ENCODE results near the gene KPNA6.

KPNA6 gene

GRCh38 chr1:32194984-32195383 lies 87.1 kb downstream of the KPNA6 start:
- no peak for DNase-seq

GRCh38 chr1:32195531-32195930 lies 87.7 kb downstream of the KPNA6 start:
- no peak for DNase-seq

- no peak for DNase-seq
These were observed 88.3 kb downstream of the KPNA6 start for GRCh38 chr1:32195972-32196823.

DNA sequence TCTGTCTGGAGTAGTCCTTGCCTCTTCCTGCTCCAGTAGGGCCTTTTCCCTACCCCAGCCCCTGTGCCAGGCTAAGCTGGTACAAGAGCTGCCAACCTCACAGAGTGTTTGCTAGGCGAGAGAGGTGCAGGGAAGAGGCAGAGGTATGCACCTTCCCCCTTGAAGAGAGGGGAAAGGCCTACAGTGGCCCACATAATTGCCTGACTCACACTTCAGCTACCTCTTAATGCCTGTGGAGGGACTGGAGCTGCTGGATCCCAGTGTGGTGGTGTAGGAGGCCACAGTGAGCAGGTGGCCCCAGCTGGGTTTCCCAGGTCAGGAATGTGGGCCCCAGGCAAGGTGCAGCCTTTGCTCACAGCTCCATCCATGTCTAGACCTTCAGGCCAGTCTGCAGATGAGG lies 89.2 kb downstream of the KPNA6 start:
- no peak for DNase-seq

DNA sequence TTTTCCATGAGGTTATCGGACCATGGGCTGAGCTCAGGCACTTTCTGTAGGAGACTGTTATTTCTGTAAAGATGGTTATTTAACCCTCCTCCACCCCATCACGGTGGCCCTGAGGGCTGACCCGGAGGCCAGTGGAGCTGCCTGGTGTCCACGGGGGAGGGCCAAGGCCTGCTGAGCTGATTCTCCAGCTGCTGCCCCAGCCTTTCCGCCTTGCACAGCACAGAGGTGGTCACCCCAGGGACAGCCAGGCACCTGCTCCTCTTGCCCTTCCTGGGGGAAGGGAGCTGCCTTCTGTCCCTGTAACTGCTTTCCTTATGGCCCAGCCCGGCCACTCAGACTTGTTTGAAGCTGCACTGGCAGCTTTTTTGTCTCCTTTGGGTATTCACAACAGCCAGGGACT lies 90.0 kb downstream of the KPNA6 start:
- no peak for DNase-seq

DNA sequence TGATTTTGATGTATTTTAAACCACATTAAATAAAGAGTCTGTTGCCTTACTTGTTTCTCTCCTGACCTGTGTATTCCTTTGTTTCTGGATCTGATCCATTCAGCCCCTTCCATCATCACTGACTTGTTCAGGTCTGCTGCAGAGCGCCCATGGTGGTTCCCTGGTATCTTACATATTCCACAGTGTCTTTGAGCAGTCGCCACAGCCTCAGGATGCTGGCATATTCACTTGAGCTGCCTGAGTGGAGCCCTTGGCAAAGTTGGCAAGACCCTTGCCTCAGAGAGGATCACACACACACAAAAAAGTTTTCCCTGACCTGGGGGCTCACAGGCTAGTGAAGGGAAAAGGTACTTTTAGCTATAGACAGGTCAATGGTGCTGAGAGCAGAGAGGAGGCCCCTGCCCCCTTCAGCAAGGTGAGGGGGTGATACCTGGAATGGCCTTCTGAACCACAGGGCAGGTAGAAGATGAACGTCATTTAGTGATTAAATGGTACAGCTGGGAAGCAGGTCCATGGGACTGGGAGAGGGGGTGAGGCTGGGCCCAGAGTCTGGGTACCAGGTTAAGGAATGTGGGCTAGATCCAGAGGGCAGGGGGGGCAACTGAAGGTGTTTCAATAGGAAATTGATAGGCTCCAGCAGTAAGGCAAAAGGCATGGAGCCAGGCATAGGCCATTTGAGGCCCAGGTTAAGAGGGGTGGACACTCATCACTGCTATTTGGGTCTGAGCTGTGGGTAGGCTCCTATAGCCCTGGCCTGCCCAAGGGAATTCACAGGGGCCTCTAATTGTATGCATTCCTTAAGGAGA lies 90.6 kb downstream of the KPNA6 start:
- no peak for DNase-seq

DNA sequence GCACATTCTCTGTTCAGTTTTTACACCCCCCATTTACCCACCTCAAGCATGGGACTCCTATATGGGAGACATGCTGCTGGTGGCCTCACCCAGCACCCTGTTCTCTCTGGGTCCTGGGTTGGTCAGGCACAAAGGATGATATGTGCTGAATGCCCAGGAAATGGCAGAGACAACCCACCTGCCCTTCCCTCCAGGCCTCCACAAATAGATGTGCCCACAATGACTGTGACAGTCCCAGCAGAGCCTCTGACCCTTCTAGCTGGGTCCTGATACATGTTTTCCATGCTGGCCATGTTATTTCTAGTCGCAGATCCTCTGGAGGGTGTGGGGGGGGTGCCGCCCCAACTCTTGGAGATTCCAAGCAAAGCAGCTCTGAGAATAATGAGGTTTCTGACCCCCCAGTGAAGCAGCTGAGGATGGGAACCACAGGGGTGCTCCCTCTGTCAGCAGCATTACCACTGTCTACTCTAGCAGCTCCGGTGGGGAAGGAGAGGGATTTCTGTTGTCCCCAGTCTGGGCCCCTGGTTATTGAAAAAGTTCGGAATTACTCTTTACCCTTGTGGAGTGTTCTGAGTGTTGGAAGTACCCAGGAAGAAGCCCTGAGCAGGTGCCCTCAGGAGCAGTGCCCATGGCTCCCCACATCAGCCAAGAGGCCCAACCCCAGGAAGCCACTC lies 91.3 kb downstream of the KPNA6 start:
- DNase-seq: no peak

DNA sequence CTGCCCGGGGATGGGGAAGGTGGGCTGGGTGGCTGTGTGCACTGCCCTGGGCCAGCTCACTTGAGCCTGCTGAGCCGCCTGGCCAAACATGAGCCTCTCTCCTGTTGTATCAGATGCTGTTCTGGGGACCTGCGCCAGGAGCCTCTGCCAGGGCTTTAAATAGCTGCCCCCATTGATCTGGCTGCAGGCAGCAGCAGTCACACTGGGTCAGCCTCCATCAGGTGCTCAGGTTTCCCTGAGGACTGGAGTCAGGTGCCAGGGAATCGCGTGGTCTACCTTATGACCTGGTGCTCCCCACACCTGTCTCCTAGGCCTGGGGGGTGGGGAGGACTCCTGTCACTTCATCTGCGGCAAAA lies 91.8 kb downstream of the KPNA6 start:
- DNase-seq: no peak

GRCh38 chr1:32200226-32201010 lies 92.6 kb downstream of the KPNA6 start, which contains the start of gene CCDC28B:
TSS of gene CCDC28B (plus strand) at chr1:32200595. CDS start at chr1:32201936, 1,341 bp downstream.
- peak; percentile 55 for DNase-seq

DNA sequence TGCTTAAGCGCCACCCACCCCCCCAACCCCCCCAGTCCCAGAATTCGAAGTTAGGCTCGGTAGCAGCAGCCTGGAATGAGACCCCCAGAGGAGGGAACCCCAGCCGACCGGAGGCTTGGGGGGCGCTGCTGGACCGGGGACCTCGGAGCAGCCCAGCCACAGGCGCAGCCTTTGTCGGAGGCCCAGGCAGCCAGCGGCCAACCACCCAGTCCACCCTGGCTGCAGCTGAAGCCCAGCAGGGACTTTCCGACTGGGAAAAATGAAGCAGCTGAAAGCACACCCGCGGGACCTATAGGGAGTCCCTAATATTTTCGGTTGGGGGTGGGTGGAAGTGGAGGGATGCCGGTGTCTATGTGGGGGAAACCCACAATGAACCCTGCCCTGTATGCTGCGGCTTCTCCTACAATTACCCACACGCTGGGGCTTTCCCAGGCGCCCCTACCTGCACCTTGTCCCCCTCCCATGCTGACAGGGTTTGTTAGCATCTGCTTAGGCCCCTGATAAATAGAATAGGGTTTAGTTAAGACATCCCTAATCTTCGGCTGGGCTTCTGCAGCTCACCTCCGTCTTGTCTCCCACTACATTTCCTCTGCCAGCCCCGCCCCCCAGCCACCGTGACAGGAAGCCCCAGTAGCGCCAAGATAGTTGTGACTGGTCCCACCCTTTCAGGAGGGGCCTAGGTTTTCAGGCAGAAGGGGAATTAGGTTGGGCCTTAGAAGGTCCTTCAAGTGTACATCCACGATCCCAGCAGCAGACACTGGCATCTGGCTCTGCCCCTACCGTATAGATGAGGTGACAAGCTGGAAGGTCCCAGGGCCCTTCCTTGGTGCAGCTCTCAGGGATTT lies 93.4 kb downstream of the KPNA6 start:
- peak; percentile 65 for DNase-seq

GRCh38 chr1:32204943-32205361 lies 97.1 kb downstream of the KPNA6 start:
- DNase-seq: no peak

GRCh38 chr1:32205401-32206370 lies 97.8 kb downstream of the KPNA6 start, which contains the start of gene IQCC:
TSS of gene IQCC (plus strand) at chr1:32205671. CDS start at chr1:32205682, 11 bp downstream.
- DNase-seq: peak; percentile 68

DNA sequence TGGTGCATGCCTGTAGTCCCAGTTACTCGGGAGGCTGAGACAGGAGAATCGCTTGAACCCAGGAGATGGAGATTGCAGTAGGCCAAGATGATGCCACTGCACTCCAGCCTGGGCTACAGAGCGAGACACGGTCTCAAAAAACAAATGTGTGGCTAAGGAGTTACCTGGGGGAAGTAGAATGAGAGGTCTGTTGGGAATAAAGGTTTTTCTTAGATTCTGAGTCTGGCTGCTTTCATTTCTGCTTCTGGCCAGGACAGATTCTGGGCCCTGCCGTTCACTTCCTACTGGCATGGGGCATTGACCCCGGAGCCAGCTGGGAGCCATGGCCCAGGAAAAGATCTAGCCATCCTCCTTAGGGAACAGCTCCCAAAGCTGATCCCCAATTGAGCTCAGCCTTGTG lies 100.6 kb downstream of the KPNA6 start:
- DNase-seq: no peak

DNA sequence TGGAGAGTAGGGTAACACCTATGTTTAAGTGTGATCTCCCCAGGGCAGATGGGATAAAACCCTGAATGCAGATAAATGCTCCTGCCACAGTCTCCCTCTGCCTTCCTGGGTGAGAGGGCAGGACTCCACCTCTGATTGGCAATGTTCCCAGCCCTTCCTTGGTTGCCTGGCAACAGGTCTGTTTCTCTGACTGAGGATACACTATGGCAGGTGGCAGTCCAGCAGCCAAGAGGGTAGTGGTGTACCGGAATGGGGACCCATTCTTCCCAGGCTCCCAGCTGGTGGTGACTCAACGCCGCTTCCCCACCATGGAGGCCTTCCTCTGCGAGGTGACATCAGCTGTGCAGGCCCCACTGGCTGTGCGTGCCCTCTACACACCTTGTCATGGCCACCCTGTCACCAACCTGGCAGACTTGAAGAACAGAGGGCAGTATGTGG lies 101.1 kb downstream of the KPNA6 start, which contains the start of gene DCDC2B:
Gene DCDC2B, plus strand, starts transcription at position 199 of the 438 bp plus-strand sequence. Its CDS starts 5 bp downstream, at position 204.
- DNase-seq: no peak

DNA sequence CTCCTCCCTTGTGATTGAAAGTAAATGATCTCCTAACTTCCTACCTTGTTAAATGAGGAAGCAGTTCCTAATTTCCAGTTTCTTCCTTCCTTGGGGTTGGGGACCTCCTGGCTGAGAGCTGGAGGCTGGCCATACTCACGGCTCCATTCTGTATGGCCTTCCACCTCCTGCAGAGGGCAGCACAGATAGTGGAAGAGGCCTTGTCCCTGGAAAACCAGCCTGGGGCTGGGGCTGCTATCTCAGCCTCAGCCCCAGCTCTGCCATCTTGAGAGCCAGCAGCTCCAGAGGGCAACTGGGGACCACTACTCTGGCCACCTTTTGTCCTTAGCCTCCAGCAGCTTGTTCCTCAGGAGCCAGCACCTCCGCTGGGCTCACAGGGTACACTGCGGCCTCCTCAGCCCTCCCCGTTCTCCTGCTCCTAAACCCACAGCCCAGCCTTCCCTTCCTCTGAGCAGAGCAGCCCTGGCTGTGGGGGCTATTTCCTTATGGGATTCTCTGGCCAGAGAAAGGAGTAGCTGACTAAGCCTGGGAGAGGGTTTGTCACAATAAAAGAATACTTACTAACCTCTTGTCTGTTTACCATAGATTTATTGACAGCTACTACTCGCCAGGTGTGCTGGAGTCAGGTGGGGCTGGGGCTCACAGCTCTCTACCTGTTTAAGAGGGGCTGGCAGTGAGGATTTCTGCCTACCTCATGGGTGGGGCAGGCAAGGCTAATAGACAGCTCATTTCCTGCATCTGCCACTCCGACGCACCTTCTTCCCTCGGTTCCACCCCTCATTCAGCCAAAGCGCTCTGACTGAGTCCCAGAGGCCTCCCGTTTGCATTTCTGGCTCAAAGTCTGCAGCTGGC lies 108.0 kb downstream of the KPNA6 start:
- peak; percentile 25 for DNase-seq

DNA sequence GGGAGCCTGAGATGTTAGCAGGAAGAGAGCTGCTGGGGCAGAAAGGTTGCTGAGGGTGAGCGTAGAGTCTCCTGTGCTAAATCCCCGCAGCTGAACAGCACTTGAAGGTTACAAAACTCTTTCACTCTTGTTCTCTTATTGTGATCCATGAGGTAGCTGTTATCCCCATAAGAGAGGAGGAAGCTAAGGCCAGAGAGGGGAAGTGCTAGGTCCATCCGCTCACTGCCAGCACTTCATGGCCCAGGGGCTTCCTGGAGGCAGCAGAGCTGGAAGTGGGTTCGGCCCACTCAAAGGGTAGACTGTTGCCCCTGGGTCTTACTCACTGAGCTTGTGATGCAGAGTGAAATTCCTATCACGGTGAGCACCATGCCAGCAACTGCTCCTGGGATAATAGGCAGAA lies 108.7 kb downstream of the KPNA6 start:
- DNase-seq: no peak

DNA sequence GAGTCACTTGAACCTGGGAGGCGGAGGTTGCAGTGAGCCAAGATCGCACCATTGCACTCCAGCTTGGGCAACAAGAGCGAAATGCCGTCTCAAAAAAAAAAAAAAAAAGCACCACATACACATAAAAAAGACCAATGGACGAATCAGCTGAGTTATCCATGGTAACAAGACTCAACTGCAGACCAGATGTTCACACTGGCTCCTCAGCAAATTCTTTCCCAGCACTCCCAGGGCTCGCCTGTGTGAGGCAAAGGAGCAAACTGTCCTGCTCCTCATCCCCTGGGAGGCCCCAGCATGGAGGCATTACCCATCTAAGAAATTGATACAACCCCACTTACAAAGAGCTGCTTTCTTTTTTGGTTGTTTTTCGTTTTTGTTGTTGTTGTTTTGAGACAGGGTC lies 111.2 kb downstream of the KPNA6 start:
- DNase-seq: no peak

DNA sequence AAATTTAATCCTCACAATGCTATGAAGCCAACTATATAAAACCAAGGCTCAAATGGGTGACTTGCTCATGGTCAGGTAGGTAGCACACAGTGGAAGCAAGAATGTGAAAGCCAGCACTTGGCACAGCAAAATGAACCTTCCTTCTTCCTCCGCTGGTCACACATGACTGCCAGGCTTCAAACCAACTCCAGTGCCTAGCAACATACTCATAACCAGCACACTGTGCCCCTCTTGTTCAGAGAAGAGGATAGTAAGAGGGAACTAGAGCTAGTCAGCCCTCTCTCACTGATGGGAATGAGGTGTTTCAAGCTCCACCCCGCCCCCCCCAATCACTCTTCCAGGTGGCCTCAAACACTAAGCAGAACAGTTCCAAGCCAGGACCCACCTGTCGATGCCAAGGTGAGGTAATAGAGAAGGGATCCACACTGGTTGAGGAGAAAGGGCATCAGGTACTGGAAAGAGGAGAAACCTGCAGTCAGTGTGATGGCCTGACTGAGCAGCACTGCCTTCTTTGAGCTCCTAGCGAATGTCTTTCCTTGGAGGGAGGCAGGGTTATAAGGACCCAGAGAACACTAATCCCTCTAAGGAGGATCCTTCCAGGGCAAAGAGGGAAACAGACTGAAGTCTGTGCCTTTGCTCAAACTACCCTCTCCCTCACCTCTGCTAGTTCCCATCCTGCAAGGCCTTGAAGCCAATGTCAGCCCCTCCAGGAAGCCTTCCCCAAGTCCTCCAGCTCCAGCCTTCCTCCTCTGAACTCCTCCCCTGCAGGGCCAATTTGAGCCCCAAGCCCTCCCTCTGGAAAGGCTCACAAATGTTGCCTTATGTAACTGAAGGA lies 113.1 kb downstream of the KPNA6 start:
- no peak for DNase-seq
